GM21367 (cell line): Measurements from ENCODE around the gene ZFHX2.

Experiments
- ATAC-seq: cut with Tn5 transposase; IDR thresholded peaks from one replicate; pipeline ENCODE4 v1.9.1; 2021; ENCODE audit not compliant: unreplicated experiment

The ZFHX2 gene

DNA sequence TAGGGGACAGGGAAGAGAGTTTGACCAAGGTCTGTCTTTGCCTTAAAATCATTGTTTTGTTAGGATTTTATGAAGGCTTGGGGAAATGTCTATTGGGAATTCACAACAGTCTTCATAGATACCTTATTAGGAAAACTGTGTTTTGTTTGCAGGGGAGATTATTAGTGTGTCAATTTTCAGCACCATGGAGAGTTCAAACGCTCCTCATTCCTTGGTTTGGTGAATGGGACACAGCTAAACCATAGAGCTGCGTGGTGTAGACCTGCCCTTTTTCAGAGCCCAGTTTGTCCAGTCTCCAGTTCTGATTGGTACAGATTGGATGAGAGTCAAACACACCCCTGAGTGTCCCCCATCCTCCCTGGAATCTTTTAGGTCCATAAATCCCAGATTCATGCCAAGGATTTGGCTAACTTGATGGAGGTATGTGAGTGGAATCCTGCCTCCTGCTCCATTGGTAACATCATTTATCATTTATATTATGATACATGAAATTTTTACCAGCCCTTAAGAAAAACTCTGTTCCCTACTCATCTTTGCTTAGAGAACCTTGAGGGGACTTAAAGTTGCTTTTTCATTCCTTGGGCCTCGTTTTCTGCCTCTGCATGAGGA is 70.1 kb downstream of the ZFHX2 start:
- ATAC-seq = no peak

DNA sequence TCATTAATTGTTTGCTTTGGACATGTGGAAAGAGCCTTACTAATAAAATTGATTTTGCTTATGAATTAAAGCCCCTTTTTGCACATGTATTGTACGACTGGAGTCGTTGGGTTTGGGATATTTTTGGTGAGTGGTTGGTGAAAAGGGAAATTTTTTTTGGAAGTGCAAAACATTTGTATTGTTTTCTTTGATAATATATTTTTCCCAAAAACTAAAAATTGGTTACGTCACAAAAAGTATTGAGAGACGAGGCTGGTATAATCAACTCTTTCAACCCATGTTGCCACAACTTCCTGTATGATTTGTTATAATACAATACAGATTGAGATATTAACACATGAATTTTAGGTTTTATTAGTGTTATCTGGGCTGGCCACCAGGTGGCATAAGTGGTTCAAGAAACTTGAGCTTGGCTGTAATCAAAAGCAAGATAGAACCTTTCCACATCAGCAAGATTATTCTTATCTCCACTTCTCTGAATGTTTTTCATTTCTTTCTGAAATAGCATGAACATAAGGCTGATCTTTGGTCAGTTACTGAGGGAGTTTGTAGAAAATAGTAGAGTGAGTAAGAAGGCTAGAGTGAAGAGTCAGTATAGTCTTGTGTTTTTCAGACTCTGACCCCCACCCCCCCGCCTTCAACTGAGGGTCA is 73.3 kb downstream of the ZFHX2 start:
- ATAC-seq = no peak

DNA sequence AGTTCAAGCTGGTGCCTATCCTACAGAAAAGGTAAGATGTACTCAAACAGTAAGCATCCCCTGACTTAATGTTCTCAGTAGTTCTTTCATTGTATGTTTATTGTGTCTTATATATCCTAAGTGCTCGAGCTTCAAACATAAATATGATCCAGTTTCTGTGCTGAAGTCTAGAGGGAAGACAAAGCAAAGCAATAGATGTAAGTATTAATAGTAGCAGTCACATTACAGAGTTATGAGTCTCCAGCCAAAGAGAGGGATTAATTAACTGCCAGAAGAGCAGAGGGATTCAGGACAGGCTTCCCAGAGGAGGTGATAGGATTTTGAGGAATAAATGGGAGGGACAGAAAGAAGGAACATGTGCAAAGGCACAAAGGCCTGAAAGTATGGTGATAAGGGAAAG is 80.6 kb downstream of the ZFHX2 start:
- no peak for ATAC-seq
